Upper lobe of left lung (tissue), 6 donors: ENCODE measurements around the gene CCN5. TPM values are rescaled to one million over a fixed set of nuclear protein-coding genes. Genes with fewer than 3 reads are reported as not detected.
A peak's percentile ranks its signal among the peaks of the same experiment; 100 is the strongest.

Experiments
- ATAC-seq, 2 donors: fragments of 200-7000 bp; cut with Tn5 transposase; one replicate each; pipeline ENCODE4 v1.9.1; 2022; ENCODE audit warnings: mild to moderate bottlenecking in 2 of 2, moderate library complexity in 2 of 2; ENCODE audit not compliant: low FRiP score in 2 of 2
- DNase-seq, 2 donors: peaks; one replicate each; pipeline ENCODE4 v3.0.0-alpha.2; 2019 to 2020
- H3K27ac ChIP-seq, 4 donors: fragments of 200-600 bp; sonication (generic); one replicate each; pipeline ENCODE4 v1.5.1; 2016 to 2019
- H3K27me3 ChIP-seq, 4 donors: fragments of 200-600 bp; sonication (generic); one replicate each; pipeline ENCODE4 v1.5.1; 2017 to 2019
- H3K36me3 ChIP-seq, 4 donors: fragments of 200-600 bp; sonication (generic); one replicate each; pipeline ENCODE4 v1.5.1; 2016 to 2019
- H3K4me1 ChIP-seq, 4 donors: fragments of 200-600 bp; sonication (generic); one replicate each; pipeline ENCODE4 v1.5.1; 2018 to 2019
- H3K4me3 ChIP-seq, 4 donors: fragments of 200-600 bp; sonication (generic); one replicate each; pipeline ENCODE4 v1.5.1; 2017 to 2019; ENCODE audit warnings: mild to moderate bottlenecking in 2 of 4, moderate library complexity in 1 of 4
- H3K9me3 ChIP-seq, 4 donors: fragments of 200-600 bp; sonication (generic); one replicate each; pipeline ENCODE4 v1.5.1; 2018 to 2019
- EP300 ChIP-seq, 4 donors: sonication (generic); formaldehyde crosslinking; IDR thresholded peaks; one replicate each; pipeline ENCODE4 v1.5.1; 2017; ENCODE audit warnings: antibody characterized with exemption in 4 of 4, control low read depth in 2 of 4
- POLR2A ChIP-seq, 4 donors: fragments of 450-650 bp; IDR thresholded peaks; one replicate each; pipeline ENCODE4 v1.5.1; 2016 to 2017; ENCODE audit warnings: antibody characterized with exemption in 4 of 4, mild to moderate bottlenecking in 2 of 4
- POLR2AphosphoS5 ChIP-seq, 2 donors: sonication (generic); formaldehyde crosslinking; IDR thresholded peaks; one replicate each; pipeline ENCODE4 v1.5.1; 2017; ENCODE audit warnings: antibody characterized with exemption in 2 of 2
- WGBS, 2 donors: methylation state at CpG; one replicate each; pipeline ENCODE4 v1.1.5; 2017 to 2018; 5-methylcytosine and 5-hydroxymethylcytosine counted together
- total RNA-seq, 6 donors: library from RNA; depleted of rRNA in 4 of 6; stranded (reverse); fragments of >200 nt in 4 of 6; gene quantifications; one replicate each; pipeline versions ENCODE4 v1.1.0 to v1.2.1, GENCODE V29; 2016 to 2021
- TF ChIP-seq, protein P1 (sequence below), 6 experiments: fragments of 450-650 bp in 4 of 6; fragments of 200-600 bp in 2 of 6; sonication (generic) in 2 of 6; IDR thresholded peaks; one replicate each; pipeline ENCODE4 v1.5.1; 2016 to 2019; ENCODE audit warnings: antibody characterized with exemption in 6 of 6
- donor health status: DM: no; HTN: no; CAD: no; lungs with moderate emphysema.
- donor health status: DM: no; HTN: yes; CAD: no; lungs with severe emphysema.

The CCN5 gene
- total RNA-seq, 6 donors from 2014 or later: 44.9 to 168 (median 122) TPM

DNA sequence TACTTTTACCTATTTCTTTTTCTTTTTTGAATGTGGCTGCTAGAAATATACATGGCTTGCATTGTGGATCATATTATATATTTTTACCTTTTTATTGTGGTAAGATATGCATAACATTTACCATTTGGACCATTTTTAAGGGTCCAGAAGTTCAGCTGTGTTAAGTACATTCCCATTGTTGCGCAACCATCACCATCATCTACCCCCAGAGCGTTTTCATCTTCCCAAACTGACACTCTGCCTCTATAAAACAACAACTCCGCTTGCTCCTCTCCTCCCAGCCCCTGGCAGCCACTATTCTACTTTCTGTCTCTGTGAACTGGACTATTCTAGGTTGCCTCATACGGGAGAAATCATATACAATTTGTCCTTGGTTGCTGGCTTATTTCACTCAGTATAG, 28.2 kb upstream of the CCN5 start:
- Histone ChIP-seq H3K4me3 (no peak overlapping the region), H3K4me1 (peaks cover 10 to 11% (median 10%) of the 10 kb centered on the region in 4 donors), H3K9me3 (no peaks in the 10 kb centered on the region), H3K27ac (no peak overlapping the region), H3K36me3 (no peaks in the 10 kb centered on the region), H3K27me3 (no peaks in the 10 kb centered on the region)
- TF ChIP-seq POLR2A (IDR thresholded peaks at IDR 0.05): no peak
- no peak for TF ChIP-seq EP300 (IDR thresholded peaks at IDR 0.05)
- TF ChIP-seq, protein P1, sequence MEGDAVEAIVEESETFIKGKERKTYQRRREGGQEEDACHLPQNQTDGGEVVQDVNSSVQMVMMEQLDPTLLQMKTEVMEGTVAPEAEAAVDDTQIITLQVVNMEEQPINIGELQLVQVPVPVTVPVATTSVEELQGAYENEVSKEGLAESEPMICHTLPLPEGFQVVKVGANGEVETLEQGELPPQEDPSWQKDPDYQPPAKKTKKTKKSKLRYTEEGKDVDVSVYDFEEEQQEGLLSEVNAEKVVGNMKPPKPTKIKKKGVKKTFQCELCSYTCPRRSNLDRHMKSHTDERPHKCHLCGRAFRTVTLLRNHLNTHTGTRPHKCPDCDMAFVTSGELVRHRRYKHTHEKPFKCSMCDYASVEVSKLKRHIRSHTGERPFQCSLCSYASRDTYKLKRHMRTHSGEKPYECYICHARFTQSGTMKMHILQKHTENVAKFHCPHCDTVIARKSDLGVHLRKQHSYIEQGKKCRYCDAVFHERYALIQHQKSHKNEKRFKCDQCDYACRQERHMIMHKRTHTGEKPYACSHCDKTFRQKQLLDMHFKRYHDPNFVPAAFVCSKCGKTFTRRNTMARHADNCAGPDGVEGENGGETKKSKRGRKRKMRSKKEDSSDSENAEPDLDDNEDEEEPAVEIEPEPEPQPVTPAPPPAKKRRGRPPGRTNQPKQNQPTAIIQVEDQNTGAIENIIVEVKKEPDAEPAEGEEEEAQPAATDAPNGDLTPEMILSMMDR (IDR thresholded peaks at IDR 0.05): no peak
- 79 to 89% methylated on average over 4 of the region's 4 CpGs for WGBS, 2 donors
- no peak for ATAC-seq
- DNase-seq: no peak

DNA sequence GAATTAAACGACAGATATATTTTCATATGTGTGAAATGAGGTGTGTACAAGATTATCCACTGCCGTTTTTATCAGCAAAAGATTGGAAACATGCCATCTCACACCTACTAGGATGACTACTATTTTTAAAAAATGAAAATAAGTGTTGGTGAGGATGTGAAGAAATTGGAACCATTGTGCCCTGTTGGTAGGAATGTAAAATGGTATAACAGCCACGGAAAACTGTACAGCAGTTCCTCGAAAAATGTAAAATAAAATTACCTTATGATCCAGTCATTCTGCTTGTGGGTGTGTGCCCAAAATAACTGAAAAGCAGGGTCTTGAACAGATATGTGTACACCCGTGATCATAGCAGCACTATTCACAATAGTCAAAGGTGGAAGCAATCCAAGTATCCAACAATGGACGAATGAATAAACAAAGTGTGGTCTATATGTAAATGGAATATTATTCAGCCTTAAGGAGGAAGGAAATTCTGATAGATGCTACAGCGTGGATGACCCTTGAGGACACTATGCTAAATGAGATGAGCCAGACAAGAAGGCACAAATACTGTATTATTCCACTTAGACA, 27.0 kb upstream of the CCN5 start:
- Histone ChIP-seq H3K4me1 (peaks cover 10 to 13% (median 11%) of the 10 kb centered on the region in 4 donors), H3K9me3 (no peaks in the 10 kb centered on the region), H3K36me3 (no peaks in the 10 kb centered on the region), H3K27ac (no peak overlapping the region), H3K4me3 (no peak overlapping the region), H3K27me3 (no peaks in the 10 kb centered on the region)
- no peak for TF ChIP-seq POLR2A (IDR thresholded peaks at IDR 0.05)
- TF ChIP-seq, protein P1 (IDR thresholded peaks at IDR 0.05): no peak
- no peak for TF ChIP-seq POLR2AphosphoS5 (IDR thresholded peaks at IDR 0.05)
- TF ChIP-seq EP300 (IDR thresholded peaks at IDR 0.05): no peak
- DNase-seq (no peak), ATAC-seq (no peak)
- 51 to 52% methylated on average over 7 of the region's 7 CpGs for WGBS, 2 donors

DNA sequence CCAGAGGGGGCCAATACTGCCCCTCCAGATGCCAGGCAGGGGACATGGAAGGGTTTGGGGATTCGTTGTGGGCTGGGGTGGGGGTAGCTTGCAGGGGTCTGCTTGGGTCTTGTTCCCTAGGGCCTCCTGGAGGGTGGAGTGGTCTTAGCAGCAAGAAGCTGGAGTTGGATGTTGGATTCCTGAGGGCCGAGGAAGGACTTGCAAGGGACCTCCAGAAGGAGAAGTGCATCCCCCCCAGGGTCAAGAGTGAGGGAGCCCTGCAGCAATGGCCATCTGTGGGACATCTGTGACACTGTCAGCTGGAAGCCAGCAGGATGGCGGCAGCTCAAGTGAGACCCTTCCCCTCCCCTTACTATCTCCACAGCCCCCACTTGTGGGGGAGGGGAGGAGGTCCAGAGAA, 25.4 kb upstream of the CCN5 start:
- H3K4me1 ChIP-seq: peaks cover 8 to 21% (median 17%) of the 10 kb centered on the region in 4 donors
- no peaks in the 10 kb centered on the region for H3K36me3 ChIP-seq
- DNase-seq (no peak), ATAC-seq (no peak)
- H3K9me3 ChIP-seq: no peaks in the 10 kb centered on the region
- TF ChIP-seq EP300 (IDR thresholded peaks at IDR 0.05): no peak
- TF ChIP-seq POLR2AphosphoS5 (IDR thresholded peaks at IDR 0.05): no peak
- TF ChIP-seq, protein P1 (IDR thresholded peaks at IDR 0.05): no peak
- no peak for TF ChIP-seq POLR2A (IDR thresholded peaks at IDR 0.05)
- no peak overlapping the region for H3K4me3 ChIP-seq
- H3K27ac ChIP-seq: no peak overlapping the region
- no peaks in the 10 kb centered on the region for H3K27me3 ChIP-seq
- 71% methylated on average over 3 of the region's 3 CpGs; no CpG with 5 or more reads in 1 of the 2 donors for WGBS, 2 donors

DNA sequence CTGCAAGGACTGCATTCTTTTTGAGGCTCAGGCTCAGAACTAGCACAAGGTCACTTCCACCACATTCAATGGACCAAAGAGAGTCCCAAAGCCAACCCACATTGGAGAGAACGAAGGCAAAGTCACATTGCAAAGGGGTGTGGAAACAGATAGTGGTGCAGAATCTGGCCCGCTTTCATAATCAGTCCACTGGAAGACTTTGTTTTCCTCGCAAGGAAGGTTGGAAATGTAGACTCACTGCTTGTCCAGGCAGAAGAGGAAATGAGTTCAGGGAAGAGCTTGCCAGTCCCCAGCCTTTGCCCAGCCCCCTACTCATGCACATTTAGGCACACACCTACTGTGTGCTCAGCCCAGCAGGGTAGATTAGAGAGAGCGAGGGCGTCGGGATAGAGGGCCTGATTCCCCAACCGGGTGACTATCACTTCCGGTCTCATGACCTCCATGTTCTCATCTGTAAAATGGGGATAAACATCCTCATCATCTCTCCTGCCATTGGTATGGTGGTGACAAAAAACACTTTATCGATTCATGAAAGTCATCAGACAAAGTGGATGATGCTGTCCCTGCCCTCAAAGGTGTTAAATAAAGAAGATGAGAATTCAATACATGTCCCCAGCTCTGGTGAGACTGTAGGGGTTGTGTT, 24.3 kb upstream of the CCN5 start:
- H3K27ac ChIP-seq: peak overlapping the region; percentile 8 to 76 (median 42)
- WGBS, 2 donors: 87 to 91% methylated on average over 9 of the region's 9 CpGs
- TF ChIP-seq POLR2AphosphoS5 (IDR thresholded peaks at IDR 0.05) (no peak), EP300 (IDR thresholded peaks at IDR 0.05) (no peak), POLR2A (IDR thresholded peaks at IDR 0.05) (no peak)
- TF ChIP-seq, protein P1 (IDR thresholded peaks at IDR 0.05): no peak
- ATAC-seq (peak in 1 of 2 donors; percentile 47), DNase-seq (no peak)
- H3K4me1 ChIP-seq: peaks cover 0 to 20% (median 9%) of the 10 kb centered on the region in 4 donors
- H3K4me3 ChIP-seq: no peak overlapping the region
- no peaks in the 10 kb centered on the region for H3K36me3 ChIP-seq
- H3K9me3 ChIP-seq: no peaks in the 10 kb centered on the region
- H3K27me3 ChIP-seq: no peaks in the 10 kb centered on the region
